Panc1 (cell line): Measurements from ENCODE around the gene SLC25A52. TPM values are rescaled to one million over a fixed set of nuclear protein-coding genes. Genes with fewer than 3 reads are reported as not detected.

Source experiments
- ATAC-seq: fragments of 200-7000 bp; cut with Tn5 transposase; 2 replicates; pipeline ENCODE4 v1.9.1; 2020; ENCODE audit warnings: mild to moderate bottlenecking, moderate library complexity
- BruUV-seq: library from RNA; stranded (reverse); fragments of 400-500 nt; replicated peaks from 2 replicates; lab custom pipeline; 2021; lab: Mats Ljungman, UMichigan
- CTCF ChIA-PET: fragments of 300-600 bp; sonication (Branson Sonifier 250); formaldehyde crosslinking; loops from one replicate; lab custom pipeline; 2022; ENCODE audit warnings: antibody characterized with exemption; lab: Charles Lee
- POLR2A ChIA-PET: fragments of 300-600 bp; sonication (Branson Sonifier 250); formaldehyde crosslinking; loops from one replicate; lab custom pipeline; 2022; ENCODE audit warnings: antibody characterized with exemption; lab: Charles Lee
- DNase-seq: peaks from one replicate; pipeline ENCODE4 v3.0.0-alpha.2; 2010; ENCODE audit warnings: low read depth, low spot score
- H3K27ac ChIP-seq: 2 replicates; pipeline ENCODE4 v1.5.1; 2011; ENCODE audit warnings: mild to moderate bottlenecking, low read length, inconsistent platforms
- H3K27me3 ChIP-seq: fragments of 200-500 bp; sonication (Bioruptor generic); 2 replicates; pipeline ENCODE4 v1.6.0; 2014; ENCODE audit warnings: low read length, inconsistent platforms; ENCODE audit not compliant: control insufficient read depth, insufficient read depth
- H3K36me3 ChIP-seq: fragments of 200-500 bp; sonication (Bioruptor generic); 2 replicates; pipeline ENCODE4 v1.5.1; 2014; ENCODE audit warnings: inconsistent platforms, mild to moderate bottlenecking, low read length, moderate library complexity; ENCODE audit not compliant: control insufficient read depth, insufficient read depth
- H3K4me1 ChIP-seq: 2 replicates; pipeline ENCODE4 v1.5.1; 2011; ENCODE audit warnings: inconsistent platforms, mild to moderate bottlenecking, low read length, moderate library complexity; ENCODE audit not compliant: control insufficient read depth, insufficient read depth
- H3K4me3 ChIP-seq, 2 experiments: 2 replicates each; pipeline ENCODE4 v1.5.1; 2011 to 2012; ENCODE audit warnings: low read depth in 2 of 2, low read length in 2 of 2, mild to moderate bottlenecking in 2 of 2, inconsistent platforms in 1 of 2, moderate library complexity in 1 of 2
- H3K9me3 ChIP-seq: fragments of 200-500 bp; sonication (Bioruptor generic); 2 replicates; pipeline ENCODE4 v1.5.1; 2014; ENCODE audit warnings: low read depth, mild to moderate bottlenecking, inconsistent platforms, low read length, moderate library complexity; ENCODE audit not compliant: control insufficient read depth, insufficient read depth
- CTCF ChIP-seq: fragments of 450-650 bp; IDR thresholded peaks from 2 replicates; pipeline ENCODE4 v1.5.1; 2017; ENCODE audit warnings: mild to moderate bottlenecking
- POLR2AphosphoS5 ChIP-seq: IDR thresholded peaks from 2 replicates; pipeline ENCODE4 v1.6.1; 2012; ENCODE audit warnings: mild to moderate bottlenecking, low read depth, low read length, moderate library complexity
- REST ChIP-seq, 2 experiments: IDR thresholded peaks; 2 replicates each; pipeline ENCODE4 v1.6.1; 2011 to 2012; ENCODE audit warnings: low read depth in 2 of 2, control low read depth in 1 of 2, low read length in 1 of 2, mild to moderate bottlenecking in 1 of 2, moderate library complexity in 1 of 2; ENCODE audit not compliant: insufficient read depth in 1 of 2
- SIN3A ChIP-seq: IDR thresholded peaks from 2 replicates; pipeline ENCODE4 v1.6.1; 2012; ENCODE audit warnings: low read depth, mild to moderate bottlenecking, low read length, moderate library complexity, borderline replicate concordance; ENCODE audit not compliant: insufficient read depth
- TCF7L2 ChIP-seq: IDR thresholded peaks from 2 replicates; pipeline ENCODE4 v1.6.1; 2011; ENCODE audit warnings: mild to moderate bottlenecking, low read depth, low read length, inconsistent platforms
- in situ Hi-C: cut with HindIII; loops from 2 replicates; pipeline ENCODE4 v1.10.0; 2016; ENCODE audit warnings: low sequenced_read_pairs, low pct_unique_long_range_greater_than_20kb
- intact Hi-C: fragments of 100-400 bp; cut with micrococcal nuclease; formaldehyde crosslinking; loops from one replicate; pipeline ENCODE4 v1.10.0; 2022; ENCODE audit not compliant: unreplicated experiment
- total RNA-seq: library from RNA; stranded (reverse); gene quantifications from one replicate; pipeline ENCODE4 v1.2.1, GENCODE V29; 2021; ENCODE audit not compliant: unreplicated experiment

Gene SLC25A52
- total RNA-seq, 1 experiment from 2014 or later: not detected

GRCh38 chr18:31716362-31716761, 44.3 kb downstream of the SLC25A52 start:
- ATAC-seq (no peak), DNase-seq (no peak)
- ChIA-PET CTCF (no interaction called here), POLR2A (no interaction called here)
- no peak for TF ChIP-seq REST (IDR thresholded peaks at IDR 0.05; ENCODE audit: insufficient read depth in 1 of 2, low read depth in 2 of 2, low read length in 1 of 2)
- no peak for TF ChIP-seq TCF7L2
- no peak for TF ChIP-seq SIN3A
- TF ChIP-seq CTCF: no peak
- no peak for TF ChIP-seq POLR2AphosphoS5
- Histone ChIP-seq H3K27ac (no peak overlapping the region), H3K27me3 (no peaks in the 10 kb centered on the region), H3K9me3 (no peaks in the 10 kb centered on the region), H3K36me3 (no peaks in the 10 kb centered on the region), H3K4me3 (no peak overlapping the region), H3K4me1 (no peaks in the 10 kb centered on the region)
- intact Hi-C loops: no loop called here
- BruUV-seq: no TSS peak
- in situ Hi-C loops: no loop called here

- no peak for DNase-seq
- H3K36me3 ChIP-seq: no peaks in the 10 kb centered on the region
- intact Hi-C loops: no loop called here
- in situ Hi-C loops: no loop called here
- no peaks in the 10 kb centered on the region for H3K9me3 ChIP-seq
- H3K27ac ChIP-seq: no peak overlapping the region
- H3K27me3 ChIP-seq: no peaks in the 10 kb centered on the region
- no peak for TF ChIP-seq POLR2AphosphoS5
- TF ChIP-seq TCF7L2: no peak
- no peak for TF ChIP-seq SIN3A
- TF ChIP-seq REST (IDR thresholded peaks at IDR 0.05; ENCODE audit: insufficient read depth in 1 of 2, low read depth in 2 of 2, low read length in 1 of 2): no peak
- TF ChIP-seq CTCF: no peak; the same call in 1 of the 2 replicates
- CTCF ChIA-PET: no interaction called here
- no peaks in the 10 kb centered on the region for H3K4me1 ChIP-seq
- no peak for ATAC-seq
- no TSS peak for BruUV-seq
- POLR2A ChIA-PET: no interaction called here
- no peak overlapping the region for H3K4me3 ChIP-seq
These were observed 49.1 kb downstream of the SLC25A52 start for GRCh38 chr18:31711365-31712172.
